ENCODE data around the gene FAM241B. TPM values are rescaled to one million over a fixed set of nuclear protein-coding genes. Genes with fewer than 3 reads are reported as not detected.

Gene FAM241B
- total and polyA plus RNA-seq, 2 donors (not counting 1 experiment from before 2014, with no cell fraction given): 0.54 to 0.64 TPM

- peaks cover 0 to 8% (median 1%) of the 10 kb centered on the region in 4 experiments for H3K27me3 ChIP-seq (replicated peaks in 1 of 4; ENCODE audit: control extremely low read depth in 1 of 4, control insufficient read depth in 3 of 4, insufficient read depth in 4 of 4, low read length in 3 of 4)
- no peaks in the 10 kb centered on the region for H3K9me3 ChIP-seq (ENCODE audit: control extremely low read depth in 1 of 3, control insufficient read depth in 2 of 3, insufficient read depth in 1 of 3, low read length in 2 of 3)
- no peak overlapping the region for H3K9ac ChIP-seq (ENCODE audit: low read length)
- no peak overlapping the region for H2AFZ ChIP-seq (ENCODE audit: insufficient read depth, low read depth, low read length, poor library complexity, severe bottlenecking)
- H4K20me1 ChIP-seq (ENCODE audit: control insufficient read depth, insufficient read depth, low read length, poor library complexity, severe bottlenecking): no peaks in the 10 kb centered on the region
- TF ChIP-seq CTCF (IDR thresholded peaks at IDR 0.05) (peak; percentile 23), EZH2 (IDR thresholded peaks at IDR 0.05; ENCODE audit: borderline replicate concordance, insufficient read depth, low read depth, low read length, poor library complexity, severe bottlenecking) (no peak)
- peaks cover 11% of the 10 kb centered on the region for H3K27me3 Mint-ChIP-seq
- no peaks in the 10 kb centered on the region for H3K9me3 Mint-ChIP-seq (ENCODE audit: insufficient read depth)
- no peaks in the 10 kb centered on the region for H3K36me3 ChIP-seq (replicated peaks in 1 of 2; ENCODE audit: control extremely low read depth in 1 of 2, control insufficient read depth in 1 of 2, extremely low read depth in 1 of 2, insufficient read depth in 2 of 2, low read length in 1 of 2)
- no peak overlapping the region for H3K27ac Mint-ChIP-seq
- H3K4me1 Mint-ChIP-seq: no peaks in the 10 kb centered on the region
- DNase-seq: no peak
- H3K4me2 ChIP-seq (replicated peaks; ENCODE audit: low read depth, low read length, poor library complexity, severe bottlenecking): no peak overlapping the region
- no peak for ATAC-seq (ENCODE audit: low read depth)
- CTCF ChIA-PET: interaction anchor here (10.9 kb wide), 1 partner anchor 129 kb away, joined by 120 read pairs; no protein-coding TSS in a partner anchor
- H3K4me3 Mint-ChIP-seq: no peak overlapping the region
- H3K4me3 ChIP-seq (ENCODE audit: control extremely low read depth in 1 of 5, extremely low read depth in 1 of 5, insufficient read depth in 1 of 5, low read depth in 2 of 5, low read length in 4 of 5): no peak overlapping the region
- no peaks in the 10 kb centered on the region for H3K79me2 ChIP-seq (ENCODE audit: control insufficient read depth, insufficient read depth, low read length)
- intact Hi-C loops (cut with micrococcal nuclease): no loop called here
- no peaks in the 10 kb centered on the region for H3K4me1 ChIP-seq (ENCODE audit: control insufficient read depth in 2 of 2, insufficient read depth in 2 of 2, low read length in 2 of 2)
- POLR2A ChIA-PET: no interaction called here
- H3K27ac ChIP-seq (ENCODE audit: low read length in 2 of 2): no peak overlapping the region
- 54% methylated on average over 10 of the region's 13 CpGs for WGBS (ENCODE audit: insufficient coverage)
These were observed 14.7 kb downstream of the FAM241B start for GRCh38 chr10:69644658-69645295.
